ENCODE results near the gene SLC5A11.
"Not testable (repeated sequence)": the region's sequence is repeated elsewhere in the genome, so short reads cannot be mapped to it uniquely, and the experiment has no call there.

Gene SLC5A11

GRCh38 chr16:24876231-24876630 lies 30.5 kb downstream of the SLC5A11 start:
- DNase-seq (ENCODE audit: low read depth): no peak
- no peak overlapping the region for H3K4me3 ChIP-seq (ENCODE audit: control insufficient read depth, low read depth, low read length)
- TF ChIP-seq, protein P1, sequence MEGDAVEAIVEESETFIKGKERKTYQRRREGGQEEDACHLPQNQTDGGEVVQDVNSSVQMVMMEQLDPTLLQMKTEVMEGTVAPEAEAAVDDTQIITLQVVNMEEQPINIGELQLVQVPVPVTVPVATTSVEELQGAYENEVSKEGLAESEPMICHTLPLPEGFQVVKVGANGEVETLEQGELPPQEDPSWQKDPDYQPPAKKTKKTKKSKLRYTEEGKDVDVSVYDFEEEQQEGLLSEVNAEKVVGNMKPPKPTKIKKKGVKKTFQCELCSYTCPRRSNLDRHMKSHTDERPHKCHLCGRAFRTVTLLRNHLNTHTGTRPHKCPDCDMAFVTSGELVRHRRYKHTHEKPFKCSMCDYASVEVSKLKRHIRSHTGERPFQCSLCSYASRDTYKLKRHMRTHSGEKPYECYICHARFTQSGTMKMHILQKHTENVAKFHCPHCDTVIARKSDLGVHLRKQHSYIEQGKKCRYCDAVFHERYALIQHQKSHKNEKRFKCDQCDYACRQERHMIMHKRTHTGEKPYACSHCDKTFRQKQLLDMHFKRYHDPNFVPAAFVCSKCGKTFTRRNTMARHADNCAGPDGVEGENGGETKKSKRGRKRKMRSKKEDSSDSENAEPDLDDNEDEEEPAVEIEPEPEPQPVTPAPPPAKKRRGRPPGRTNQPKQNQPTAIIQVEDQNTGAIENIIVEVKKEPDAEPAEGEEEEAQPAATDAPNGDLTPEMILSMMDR (IDR thresholded peaks at IDR 0.05; ENCODE audit: control insufficient read depth, insufficient read depth, low read depth, low read length, missing control alignments): no peak

DNA sequence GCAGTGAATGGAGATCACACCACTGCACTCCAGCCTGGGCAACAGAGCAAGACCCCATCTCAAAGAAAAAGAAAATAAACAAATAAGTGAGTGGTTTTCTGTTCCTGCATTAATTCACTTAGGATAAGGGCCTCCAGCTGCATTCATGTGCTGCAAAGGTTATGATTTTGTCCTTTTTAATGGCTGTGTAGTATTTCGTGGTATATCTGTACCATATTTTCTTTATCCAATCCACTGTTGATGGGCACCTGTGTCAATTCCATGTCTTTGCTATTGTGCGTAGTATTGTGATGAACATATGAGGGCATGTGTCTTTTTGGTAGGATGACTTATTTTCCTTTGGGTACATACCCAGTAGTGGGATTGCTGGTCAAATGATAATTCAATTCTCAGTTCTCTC lies 33.9 kb downstream of the SLC5A11 start:
- TF ChIP-seq, protein P1 (IDR thresholded peaks at IDR 0.05; ENCODE audit: control insufficient read depth, insufficient read depth, low read depth, low read length, missing control alignments): no peak
- no peak for DNase-seq (ENCODE audit: low read depth)
- H3K4me3 ChIP-seq (ENCODE audit: control insufficient read depth, low read depth, low read length): no peak overlapping the region

- no peak for DNase-seq (ENCODE audit: low read depth)
- TF ChIP-seq, protein P1 (IDR thresholded peaks at IDR 0.05; ENCODE audit: control insufficient read depth, insufficient read depth, low read depth, low read length, missing control alignments): no peak
- no peak overlapping the region for H3K4me3 ChIP-seq (ENCODE audit: control insufficient read depth, low read depth, low read length)
Measured at GRCh38 chr16:24883714-24884151, 38.0 kb downstream of the SLC5A11 start.

- no peak for DNase-seq (ENCODE audit: low read depth)
- H3K4me3 ChIP-seq (ENCODE audit: control insufficient read depth, low read depth, low read length): no peak overlapping the region
- TF ChIP-seq, protein P1 (IDR thresholded peaks at IDR 0.05; ENCODE audit: control insufficient read depth, insufficient read depth, low read depth, low read length, missing control alignments): no peak
Measured at GRCh38 chr16:24887472-24887871, 41.7 kb downstream of the SLC5A11 start.

DNA sequence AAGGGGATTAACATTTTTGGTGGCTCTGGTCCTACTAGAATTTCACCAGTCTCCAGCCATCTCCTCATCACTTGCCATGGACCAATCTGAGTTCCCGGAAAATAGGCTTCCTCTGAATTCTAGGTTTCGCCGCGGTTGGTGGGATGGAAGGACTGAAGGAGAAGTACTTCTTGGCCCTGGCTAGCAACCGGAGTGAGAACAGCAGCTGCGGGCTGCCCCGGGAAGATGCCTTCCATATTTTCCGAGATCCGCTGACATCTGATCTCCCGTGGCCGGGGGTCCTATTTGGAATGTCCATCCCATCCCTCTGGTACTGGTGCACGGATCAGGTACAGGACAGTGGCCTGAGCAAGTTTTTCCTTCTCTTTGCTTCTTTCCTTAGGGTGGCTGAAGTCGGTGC lies 45.0 kb downstream of the SLC5A11 start:
- no peak for DNase-seq (ENCODE audit: low read depth)
- TF ChIP-seq, protein P1 (IDR thresholded peaks at IDR 0.05; ENCODE audit: control insufficient read depth, insufficient read depth, low read depth, low read length, missing control alignments): no peak
- no peak overlapping the region for H3K4me3 ChIP-seq (ENCODE audit: control insufficient read depth, low read depth, low read length)

- H3K4me3 ChIP-seq (ENCODE audit: control insufficient read depth, low read depth, low read length): no peak overlapping the region
- TF ChIP-seq, protein P1 (IDR thresholded peaks at IDR 0.05; ENCODE audit: control insufficient read depth, insufficient read depth, low read depth, low read length, missing control alignments): no peak
- no peak for DNase-seq (ENCODE audit: low read depth)
Measured at GRCh38 chr16:24896439-24896838, 50.7 kb downstream of the SLC5A11 start.

DNA sequence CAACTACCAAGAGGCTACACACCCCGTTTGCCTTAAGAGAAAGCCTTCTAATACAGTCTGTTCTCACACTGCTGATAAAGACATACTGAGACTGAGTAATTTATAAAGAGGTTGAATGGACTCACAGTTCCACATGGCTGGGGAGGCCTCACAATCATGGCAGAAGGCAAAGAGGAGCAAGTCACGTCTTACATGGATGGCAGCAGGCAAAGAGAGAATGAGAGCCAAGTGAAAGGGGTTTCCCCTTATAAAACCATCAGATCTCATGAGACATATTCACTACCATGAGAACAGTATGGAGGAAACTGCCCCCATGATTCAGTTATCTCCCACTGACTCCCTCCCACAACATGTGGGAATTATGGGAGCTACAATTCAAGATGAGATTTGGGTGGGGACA lies 51.8 kb downstream of the SLC5A11 start:
- not testable (repeated sequence) for DNase-seq (ENCODE audit: low read depth); H3K4me3 ChIP-seq (ENCODE audit: control insufficient read depth, low read depth, low read length)
